Measurements from ENCODE around the gene BORCS5. TPM values are rescaled to one million over a fixed set of nuclear protein-coding genes. Genes with fewer than 3 reads are reported as not detected.

The BORCS5 gene
- total and polyA plus RNA-seq, 2 donors (not counting 1 experiment from before 2014, with no cell fraction given), result 11.9 to 46.2 TPM

- 90% methylated on average over 2 of the region's 4 CpGs for WGBS (ENCODE audit: insufficient coverage)
- ATAC-seq (ENCODE audit: low read depth) (no peak), DNase-seq (no peak)
- no peak overlapping the region for H3K4me3 ChIP-seq (ENCODE audit: control extremely low read depth in 1 of 5, extremely low read depth in 1 of 5, insufficient read depth in 1 of 5, low read depth in 2 of 5, low read length in 4 of 5)
- no peaks in the 10 kb centered on the region for H3K36me3 ChIP-seq (replicated peaks in 1 of 2; ENCODE audit: control extremely low read depth in 1 of 2, control insufficient read depth in 1 of 2, extremely low read depth in 1 of 2, insufficient read depth in 2 of 2, low read length in 1 of 2)
- H3K9ac ChIP-seq (ENCODE audit: low read length), result no peak overlapping the region
- intact Hi-C loops (cut with micrococcal nuclease), result no loop called here
- POLR2A ChIA-PET, result no interaction called here
- CTCF ChIA-PET, result no interaction called here
- TF ChIP-seq CTCF (IDR thresholded peaks at IDR 0.05), result no peak
- TF ChIP-seq EZH2 (IDR thresholded peaks at IDR 0.05; ENCODE audit: borderline replicate concordance, insufficient read depth, low read depth, low read length, poor library complexity, severe bottlenecking), result no peak
- H3K4me2 ChIP-seq (replicated peaks; ENCODE audit: low read depth, low read length, poor library complexity, severe bottlenecking), result no peak overlapping the region
- Mint-ChIP-seq H3K4me3 (no peak overlapping the region), H3K27ac (no peak overlapping the region), H3K4me1 (no peaks in the 10 kb centered on the region), H3K9me3 (ENCODE audit: insufficient read depth) (no peaks in the 10 kb centered on the region), H3K27me3 (no peaks in the 10 kb centered on the region)
- no peak overlapping the region for H3K27ac ChIP-seq (ENCODE audit: low read length in 2 of 2)
- no peaks in the 10 kb centered on the region for H3K27me3 ChIP-seq (replicated peaks in 1 of 4; ENCODE audit: control extremely low read depth in 1 of 4, control insufficient read depth in 3 of 4, insufficient read depth in 4 of 4, low read length in 3 of 4)
- no peak overlapping the region for H2AFZ ChIP-seq (ENCODE audit: insufficient read depth, low read depth, low read length, poor library complexity, severe bottlenecking)
- no peaks in the 10 kb centered on the region for H3K4me1 ChIP-seq (ENCODE audit: control insufficient read depth in 2 of 2, insufficient read depth in 2 of 2, low read length in 2 of 2)
- H4K20me1 ChIP-seq (ENCODE audit: control insufficient read depth, insufficient read depth, low read length, poor library complexity, severe bottlenecking), result no peaks in the 10 kb centered on the region
- no peaks in the 10 kb centered on the region for H3K9me3 ChIP-seq (ENCODE audit: control extremely low read depth in 1 of 3, control insufficient read depth in 2 of 3, insufficient read depth in 1 of 3, low read length in 2 of 3)
- H3K79me2 ChIP-seq (ENCODE audit: control insufficient read depth, insufficient read depth, low read length), result no peaks in the 10 kb centered on the region
Observed at GRCh38 chr12:12498210-12498609, 141.3 kb downstream of the BORCS5 start.

- TF ChIP-seq EZH2 (IDR thresholded peaks at IDR 0.05; ENCODE audit: borderline replicate concordance, insufficient read depth, low read depth, low read length, poor library complexity, severe bottlenecking), result no peak
- TF ChIP-seq CTCF (IDR thresholded peaks at IDR 0.05), result no peak
- H2AFZ ChIP-seq (ENCODE audit: insufficient read depth, low read depth, low read length, poor library complexity, severe bottlenecking), result no peak overlapping the region
- no peaks in the 10 kb centered on the region for H3K4me1 ChIP-seq (ENCODE audit: control insufficient read depth in 2 of 2, insufficient read depth in 2 of 2, low read length in 2 of 2)
- H3K9ac ChIP-seq (ENCODE audit: low read length), result no peak overlapping the region
- WGBS (ENCODE audit: insufficient coverage), result 89% methylated on average over 4 of the region's 5 CpGs
- ChIA-PET POLR2A (no interaction called here), CTCF (no interaction called here)
- H3K9me3 Mint-ChIP-seq (ENCODE audit: insufficient read depth), result no peaks in the 10 kb centered on the region
- H3K4me3 ChIP-seq (ENCODE audit: control extremely low read depth in 1 of 5, extremely low read depth in 1 of 5, insufficient read depth in 1 of 5, low read depth in 2 of 5, low read length in 4 of 5), result no peak overlapping the region
- no peak for DNase-seq
- no peaks in the 10 kb centered on the region for H3K36me3 ChIP-seq (replicated peaks in 1 of 2; ENCODE audit: control extremely low read depth in 1 of 2, control insufficient read depth in 1 of 2, extremely low read depth in 1 of 2, insufficient read depth in 2 of 2, low read length in 1 of 2)
- no peaks in the 10 kb centered on the region for H3K9me3 ChIP-seq (ENCODE audit: control extremely low read depth in 1 of 3, control insufficient read depth in 2 of 3, insufficient read depth in 1 of 3, low read length in 2 of 3)
- H3K27ac ChIP-seq (ENCODE audit: low read length in 2 of 2), result no peak overlapping the region
- H3K4me3 Mint-ChIP-seq, result no peak overlapping the region
- H4K20me1 ChIP-seq (ENCODE audit: control insufficient read depth, insufficient read depth, low read length, poor library complexity, severe bottlenecking), result no peaks in the 10 kb centered on the region
- no peak for ATAC-seq (ENCODE audit: low read depth)
- H3K27ac Mint-ChIP-seq, result no peak overlapping the region
- no peaks in the 10 kb centered on the region for H3K27me3 Mint-ChIP-seq
- H3K79me2 ChIP-seq (ENCODE audit: control insufficient read depth, insufficient read depth, low read length), result no peaks in the 10 kb centered on the region
- no peaks in the 10 kb centered on the region for H3K27me3 ChIP-seq (replicated peaks in 1 of 4; ENCODE audit: control extremely low read depth in 1 of 4, control insufficient read depth in 3 of 4, insufficient read depth in 4 of 4, low read length in 3 of 4)
- H3K4me1 Mint-ChIP-seq, result peaks cover 1% of the 10 kb centered on the region
- intact Hi-C loops (cut with micrococcal nuclease), result no loop called here
- no peak overlapping the region for H3K4me2 ChIP-seq (replicated peaks; ENCODE audit: low read depth, low read length, poor library complexity, severe bottlenecking)
Observed at GRCh38 chr12:12499909-12500604, 143.2 kb downstream of the BORCS5 start.
